Upper lobe of left lung (tissue), 4 donors: Measurements from ENCODE around the gene ASB13.

ENCODE experiments used
- EP300 ChIP-seq, 4 donors: sonication (generic); formaldehyde crosslinking; IDR thresholded peaks; one replicate each; pipeline ENCODE4 v1.5.1; 2017; ENCODE audit warnings: antibody characterized with exemption in 4 of 4, control low read depth in 2 of 4
- POLR2A ChIP-seq, 4 donors: fragments of 450-650 bp; IDR thresholded peaks; one replicate each; pipeline ENCODE4 v1.5.1; 2016 to 2017; ENCODE audit warnings: antibody characterized with exemption in 4 of 4, mild to moderate bottlenecking in 2 of 4
- POLR2AphosphoS5 ChIP-seq, 2 donors: sonication (generic); formaldehyde crosslinking; IDR thresholded peaks; one replicate each; pipeline ENCODE4 v1.5.1; 2017; ENCODE audit warnings: antibody characterized with exemption in 2 of 2
- TF ChIP-seq, protein P1 (sequence below), 6 experiments: fragments of 450-650 bp in 4 of 6; fragments of 200-600 bp in 2 of 6; sonication (generic) in 2 of 6; IDR thresholded peaks; one replicate each; pipeline ENCODE4 v1.5.1; 2016 to 2019; ENCODE audit warnings: antibody characterized with exemption in 6 of 6

DNA sequence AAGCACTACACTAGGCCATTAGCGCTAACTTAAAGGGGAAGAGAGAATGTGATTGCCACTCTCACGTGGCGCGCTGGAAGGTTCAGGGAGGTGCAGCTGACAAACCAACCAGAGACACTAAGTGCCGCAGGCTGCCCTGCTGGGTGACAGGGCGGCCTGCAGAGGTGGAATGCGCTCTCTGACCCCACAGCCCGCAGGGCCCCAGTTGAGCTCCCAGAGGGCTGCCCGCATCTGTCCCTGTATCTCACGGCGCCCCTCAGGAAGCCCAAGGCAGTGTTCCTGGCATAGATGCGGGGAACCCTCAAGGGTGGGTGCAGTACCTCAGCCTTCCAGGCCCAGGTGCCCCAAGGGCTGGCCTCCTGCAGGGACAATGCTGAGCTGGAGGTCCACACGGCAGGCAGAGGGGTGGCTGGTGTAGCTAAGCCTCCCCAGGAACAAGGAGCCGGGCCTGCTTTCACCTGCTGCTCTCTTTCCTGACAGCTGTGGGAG is 75.0 kb downstream of the ASB13 start:
- TF ChIP-seq POLR2AphosphoS5 (IDR thresholded peaks at IDR 0.05), result no peak
- no peak for TF ChIP-seq EP300 (IDR thresholded peaks at IDR 0.05)
- TF ChIP-seq, protein P1, sequence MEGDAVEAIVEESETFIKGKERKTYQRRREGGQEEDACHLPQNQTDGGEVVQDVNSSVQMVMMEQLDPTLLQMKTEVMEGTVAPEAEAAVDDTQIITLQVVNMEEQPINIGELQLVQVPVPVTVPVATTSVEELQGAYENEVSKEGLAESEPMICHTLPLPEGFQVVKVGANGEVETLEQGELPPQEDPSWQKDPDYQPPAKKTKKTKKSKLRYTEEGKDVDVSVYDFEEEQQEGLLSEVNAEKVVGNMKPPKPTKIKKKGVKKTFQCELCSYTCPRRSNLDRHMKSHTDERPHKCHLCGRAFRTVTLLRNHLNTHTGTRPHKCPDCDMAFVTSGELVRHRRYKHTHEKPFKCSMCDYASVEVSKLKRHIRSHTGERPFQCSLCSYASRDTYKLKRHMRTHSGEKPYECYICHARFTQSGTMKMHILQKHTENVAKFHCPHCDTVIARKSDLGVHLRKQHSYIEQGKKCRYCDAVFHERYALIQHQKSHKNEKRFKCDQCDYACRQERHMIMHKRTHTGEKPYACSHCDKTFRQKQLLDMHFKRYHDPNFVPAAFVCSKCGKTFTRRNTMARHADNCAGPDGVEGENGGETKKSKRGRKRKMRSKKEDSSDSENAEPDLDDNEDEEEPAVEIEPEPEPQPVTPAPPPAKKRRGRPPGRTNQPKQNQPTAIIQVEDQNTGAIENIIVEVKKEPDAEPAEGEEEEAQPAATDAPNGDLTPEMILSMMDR (IDR thresholded peaks at IDR 0.05), result no peak
- no peak for TF ChIP-seq POLR2A (IDR thresholded peaks at IDR 0.05)
